Cerebellar cortex (tissue), 1 donor: ENCODE measurements around the gene BPIFB2.

Source experiments
- DNase-seq: peaks from one replicate; pipeline ENCODE4 v3.0.0-alpha.2; 2015; ENCODE audit warnings: low spot score

The BPIFB2 gene

DNA sequence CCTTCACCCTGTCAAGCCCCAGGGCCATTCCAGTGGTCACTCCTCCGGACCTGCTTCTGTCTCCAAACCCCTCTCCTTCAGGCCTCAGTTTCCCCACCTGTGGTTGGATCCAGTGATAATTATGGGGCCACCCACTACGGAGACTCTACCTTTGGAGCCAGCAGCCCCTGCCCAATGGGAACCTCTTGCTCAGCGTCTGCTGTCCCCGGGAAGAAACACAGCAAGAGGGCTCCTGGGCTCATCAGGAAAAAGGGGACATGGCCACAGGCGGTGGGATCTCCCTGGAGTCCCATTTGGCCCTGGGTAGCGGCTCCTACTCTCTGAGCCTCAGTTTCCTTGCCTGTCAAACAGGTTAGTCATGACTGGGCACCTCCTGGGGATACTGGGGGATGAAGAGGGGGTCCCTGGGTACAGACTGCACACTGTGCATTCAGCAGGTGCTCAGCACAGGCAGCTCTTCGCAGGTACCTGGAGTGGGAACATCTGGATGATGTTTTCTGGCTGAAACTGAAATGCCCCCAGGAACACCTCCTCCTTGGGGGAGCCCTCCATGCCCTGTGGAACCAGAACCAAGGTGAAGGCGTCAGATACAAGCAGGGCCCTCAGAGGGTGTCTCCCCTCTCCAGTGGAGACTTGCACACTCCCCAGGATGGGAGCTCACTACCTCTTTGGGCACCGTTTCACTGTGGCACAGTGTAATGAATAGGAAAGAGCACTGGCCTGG is 22.7 kb upstream of the BPIFB2 start:
- DNase-seq = no peak

DNA sequence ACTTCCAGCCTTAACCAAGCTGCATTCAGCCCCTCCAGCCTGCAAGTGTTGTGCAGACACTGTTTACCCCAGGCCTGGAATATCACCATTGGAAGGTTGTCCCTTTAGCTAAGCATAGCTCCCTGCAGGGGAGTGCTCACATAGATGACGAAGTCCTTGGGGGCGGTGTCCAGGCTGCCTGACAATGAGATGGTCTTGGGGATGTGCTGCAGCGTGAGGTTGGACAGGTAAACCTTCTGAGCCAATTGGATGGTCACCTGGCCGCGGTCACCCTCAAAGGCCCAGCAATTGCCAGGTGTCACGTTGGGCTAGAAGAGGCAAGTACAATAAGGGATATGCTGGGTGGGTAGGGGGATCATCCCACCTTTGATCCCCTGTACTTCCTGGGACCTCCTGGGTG is 21.9 kb upstream of the BPIFB2 start:
- DNase-seq = no peak

GRCh38 chr20:32986331-32986966 is 21.1 kb upstream of the BPIFB2 start:
- no peak for DNase-seq

- no peak for DNase-seq
These were observed 20.3 kb upstream of the BPIFB2 start for GRCh38 chr20:32987044-32987825.

- no peak for DNase-seq
These were observed 19.5 kb upstream of the BPIFB2 start for GRCh38 chr20:32988008-32988407.

- DNase-seq = no peak
These were observed 17.8 kb upstream of the BPIFB2 start for GRCh38 chr20:32989507-32990283.

- no peak for DNase-seq
These were observed 17.1 kb upstream of the BPIFB2 start for GRCh38 chr20:32990426-32990825.

- DNase-seq = no peak
These were observed 16.1 kb upstream of the BPIFB2 start for GRCh38 chr20:32991383-32991782.

DNA sequence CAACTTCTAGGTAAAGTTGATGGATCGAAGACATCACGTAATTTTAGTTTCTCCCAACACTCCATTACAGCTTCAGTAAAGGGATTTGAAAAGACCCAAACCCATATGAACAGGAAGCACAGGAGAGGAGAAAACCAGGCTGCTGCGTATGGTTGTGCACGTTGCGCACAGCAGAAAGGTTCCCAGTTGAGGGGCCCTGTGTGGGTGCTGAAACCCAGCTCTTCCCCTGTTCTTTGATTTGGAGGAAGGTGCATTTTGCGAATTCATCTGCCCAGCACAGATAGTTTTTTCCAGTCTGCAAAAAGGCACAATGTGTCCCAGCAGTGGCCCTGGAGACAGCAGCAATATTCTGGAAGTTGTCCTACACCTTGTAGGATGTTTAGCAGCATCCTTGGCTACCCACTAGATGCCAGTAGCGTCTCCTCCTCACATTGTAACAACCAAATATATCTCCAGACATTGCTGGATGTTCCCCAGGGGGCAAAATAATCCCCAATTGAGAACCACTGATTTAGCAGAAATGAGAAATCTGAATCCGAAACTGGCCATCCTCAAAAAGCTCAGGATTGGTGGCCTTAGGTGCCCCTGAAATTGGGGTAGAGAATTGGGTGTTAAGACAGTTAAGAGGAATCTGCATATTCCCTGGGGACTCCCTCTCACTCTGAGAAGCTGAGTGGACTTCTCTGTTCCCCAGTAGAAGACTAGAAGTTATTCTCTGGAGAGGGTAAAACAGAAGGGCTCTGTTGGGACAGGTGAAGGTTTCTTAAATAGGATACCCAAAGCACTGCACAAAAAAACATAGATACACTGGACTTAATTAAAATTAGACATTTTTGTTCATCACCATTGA is 15.5 kb upstream of the BPIFB2 start:
- DNase-seq = no peak

DNA sequence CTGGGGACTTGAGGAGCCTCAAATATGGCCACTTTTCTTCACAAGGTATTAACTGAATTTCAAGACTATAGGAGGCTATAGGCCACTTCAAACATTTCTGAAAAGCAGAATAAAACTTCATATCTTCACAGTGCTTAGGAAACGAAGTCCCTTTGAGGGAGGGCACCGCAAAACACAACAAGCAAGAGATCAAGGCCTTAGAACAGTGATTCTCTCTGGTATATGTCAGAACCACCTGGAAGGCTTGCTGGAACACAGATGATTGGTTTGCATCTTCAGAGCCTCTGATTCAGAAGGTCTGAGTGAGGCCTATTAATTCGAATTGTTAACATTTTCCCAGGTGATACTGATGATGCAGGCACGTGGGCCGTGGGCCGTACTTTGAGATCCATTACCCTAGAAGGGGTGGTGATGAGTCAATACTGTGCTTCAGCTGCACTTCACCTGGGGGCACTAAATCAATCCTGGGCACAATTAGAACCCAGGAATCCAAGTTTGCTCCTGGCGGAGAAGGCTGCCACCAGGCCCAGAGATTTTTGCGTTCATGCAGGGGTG is 13.9 kb upstream of the BPIFB2 start:
- DNase-seq = no peak

DNA sequence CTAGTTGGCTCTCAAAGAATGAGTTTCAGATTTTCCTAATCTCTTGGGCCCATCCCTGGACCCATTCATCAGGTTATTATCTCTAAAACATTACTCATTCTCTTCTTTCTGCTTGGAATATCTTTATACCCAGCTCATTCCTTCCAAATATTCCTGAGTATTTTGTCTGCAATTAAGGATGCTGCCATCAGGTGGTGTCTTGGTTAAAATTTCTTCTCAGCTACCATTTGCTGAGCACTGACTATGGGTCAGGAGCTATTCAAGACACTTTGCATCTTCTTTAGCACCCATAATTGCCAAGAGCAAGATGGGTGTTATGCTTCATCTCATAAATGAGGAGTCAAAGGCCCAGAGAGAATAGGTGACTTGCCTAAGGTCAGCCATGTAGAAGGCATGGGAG is 11.7 kb upstream of the BPIFB2 start:
- DNase-seq = no peak

GRCh38 chr20:32997431-32997830 is 10.1 kb upstream of the BPIFB2 start:
- no peak for DNase-seq

- no peak for DNase-seq
These were observed 7.8 kb upstream of the BPIFB2 start for GRCh38 chr20:32999603-33000250.

DNA sequence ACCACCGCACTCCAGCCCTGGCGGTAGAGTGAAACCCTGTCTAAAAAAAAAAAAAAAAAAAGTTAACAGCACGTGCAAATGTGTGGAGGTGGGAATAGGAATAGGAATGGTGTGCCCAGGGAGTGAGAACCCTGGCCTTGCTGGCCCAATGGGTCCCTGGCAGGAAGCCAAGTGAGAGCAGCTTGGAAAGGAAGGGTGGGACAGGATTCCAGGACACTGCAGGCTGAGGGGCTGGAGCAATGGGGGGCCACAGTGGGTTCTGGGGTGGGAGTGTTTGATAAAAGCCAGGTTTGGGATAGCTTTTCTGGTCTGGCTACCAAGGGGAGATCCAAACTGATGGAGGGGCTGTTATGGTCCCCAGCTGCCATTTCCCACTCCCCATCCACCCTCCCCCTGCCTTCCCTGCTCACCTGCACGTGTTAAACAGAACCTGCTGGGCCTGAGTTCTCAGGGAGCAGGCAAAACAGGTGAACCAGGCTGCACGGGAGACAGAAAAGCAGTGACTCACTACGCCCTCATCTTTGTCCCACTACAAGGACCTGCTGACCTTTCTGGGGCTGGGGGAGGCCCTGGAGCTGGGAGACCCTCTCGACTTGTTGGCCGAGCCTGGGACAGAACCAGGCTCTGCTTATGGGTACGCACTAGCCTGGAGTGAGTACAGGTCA is 6.6 kb upstream of the BPIFB2 start:
- no peak for DNase-seq

- DNase-seq = no peak
These were observed 5.3 kb upstream of the BPIFB2 start for GRCh38 chr20:33002087-33002808.

DNA sequence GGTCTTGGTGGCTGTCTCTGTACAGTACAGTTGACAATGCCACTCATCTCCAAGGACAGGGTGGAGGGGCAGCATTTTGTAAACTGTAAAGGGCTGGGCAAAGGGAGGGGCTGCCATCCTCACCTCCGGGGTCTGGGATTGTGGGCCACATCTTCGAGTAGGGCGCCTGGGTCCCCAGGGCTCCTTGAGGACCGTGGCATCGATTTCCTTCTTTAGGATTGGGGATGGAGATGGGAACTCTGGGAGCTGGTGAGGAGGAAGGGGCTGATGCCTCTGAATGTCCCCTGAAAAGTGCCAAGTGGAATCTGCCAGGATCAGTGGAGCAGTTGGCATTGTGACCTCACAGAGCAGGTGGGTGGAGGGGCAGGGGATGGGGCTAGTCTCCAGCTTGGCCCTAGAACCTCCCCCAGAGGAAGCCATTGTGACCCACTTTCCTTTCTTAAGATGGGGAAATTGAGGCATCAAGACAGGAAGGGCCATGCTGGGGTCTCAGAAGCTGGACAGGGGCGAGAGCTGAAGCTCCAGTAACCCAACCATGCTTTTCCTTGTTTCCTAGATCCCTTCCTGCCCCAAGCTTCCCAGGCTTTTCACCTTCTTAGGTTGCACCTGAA is 3.3 kb upstream of the BPIFB2 start, which contains the start of gene SUN5:
Gene SUN5 (minus strand): TSS at position 293 of the 611 bp plus-strand sequence. CDS start 93 bp downstream, at position 200.
- DNase-seq = no peak

GRCh38 chr20:33005132-33005566 is 2.4 kb upstream of the BPIFB2 start:
- DNase-seq = peak; percentile 20

DNA sequence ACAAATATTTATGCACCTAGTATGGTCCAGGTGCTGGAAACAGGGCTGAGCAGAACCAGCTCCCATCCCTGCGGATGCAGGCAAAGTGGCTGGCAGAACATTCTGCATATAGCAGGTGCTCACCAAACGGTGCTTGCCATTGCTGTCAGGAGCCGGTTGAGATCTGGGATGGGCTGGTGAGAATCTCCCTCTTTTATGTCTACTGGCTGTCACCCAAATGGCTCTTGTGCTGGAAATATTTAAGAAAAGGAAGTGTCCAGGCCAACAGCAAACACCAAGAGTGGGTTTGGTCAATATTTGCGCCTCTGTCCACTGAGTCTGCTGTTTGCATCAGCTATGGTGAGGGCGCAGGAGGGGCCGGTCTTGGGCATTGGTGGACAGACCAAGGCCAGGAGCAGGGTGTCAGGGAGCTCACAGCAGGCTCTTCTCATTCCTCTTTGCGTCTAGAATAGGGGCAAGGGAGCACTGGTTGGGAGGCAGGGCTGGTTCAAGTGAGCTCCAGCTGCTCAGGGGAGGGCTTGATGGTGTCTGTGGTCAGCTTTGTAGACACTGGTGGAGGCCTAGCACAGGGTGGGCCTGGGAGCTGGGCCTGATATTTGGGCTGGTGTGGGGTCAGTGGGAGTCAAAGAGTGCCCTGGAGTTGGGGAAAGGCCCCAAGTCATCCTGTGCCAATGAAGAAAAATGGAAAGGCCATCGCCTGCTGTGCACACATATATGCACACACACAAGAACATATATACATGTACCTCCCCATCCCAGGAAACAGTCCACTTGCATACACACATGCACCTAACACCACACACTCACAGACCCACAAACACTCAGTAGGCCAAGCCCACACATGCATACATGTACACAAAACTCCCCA is 1.4 kb upstream of the BPIFB2 start:
- DNase-seq = no peak
